ENCODE measurements around the gene TPK1.
A peak's percentile ranks its signal among the peaks of the same experiment; 100 is the strongest.

Gene TPK1

GRCh38 chr7:144414815-144415214 is 421.0 kb downstream of the TPK1 start:
- no peak for TF ChIP-seq CTCF (IDR thresholded peaks at IDR 0.05; ENCODE audit: low read depth, low read length)
- peak in 1 of 2 donors; percentile 10 for DNase-seq (ENCODE audit: low read depth in 2 of 2)
- no peak overlapping the region for H3K4me3 ChIP-seq (replicated peaks in 1 of 2; ENCODE audit: low read depth in 2 of 2, low read length in 2 of 2)

- no peak for DNase-seq (ENCODE audit: low read depth in 2 of 2)
- no peak overlapping the region for H3K4me3 ChIP-seq (replicated peaks in 1 of 2; ENCODE audit: low read depth in 2 of 2, low read length in 2 of 2)
- no peak for TF ChIP-seq CTCF (IDR thresholded peaks at IDR 0.05; ENCODE audit: low read depth, low read length)
Observed at GRCh38 chr7:144410441-144410840, 425.4 kb downstream of the TPK1 start.

- H3K4me3 ChIP-seq (replicated peaks in 1 of 2; ENCODE audit: low read depth in 2 of 2, low read length in 2 of 2): no peak overlapping the region
- no peak for DNase-seq (ENCODE audit: low read depth in 2 of 2)
- no peak for TF ChIP-seq CTCF (IDR thresholded peaks at IDR 0.05; ENCODE audit: low read depth, low read length)
Observed at GRCh38 chr7:144408121-144408520, 427.7 kb downstream of the TPK1 start.

GRCh38 chr7:144407266-144407931 is 428.5 kb downstream of the TPK1 start:
- no peak for DNase-seq (ENCODE audit: low read depth in 2 of 2)
- TF ChIP-seq CTCF (IDR thresholded peaks at IDR 0.05; ENCODE audit: low read depth, low read length): no peak
- no peak overlapping the region for H3K4me3 ChIP-seq (replicated peaks in 1 of 2; ENCODE audit: low read depth in 2 of 2, low read length in 2 of 2)

- DNase-seq (ENCODE audit: low read depth in 2 of 2): no peak
- no peak overlapping the region for H3K4me3 ChIP-seq (replicated peaks in 1 of 2; ENCODE audit: low read depth in 2 of 2, low read length in 2 of 2)
- TF ChIP-seq CTCF (IDR thresholded peaks at IDR 0.05; ENCODE audit: low read depth, low read length): no peak
Observed at GRCh38 chr7:144404946-144405345, 430.9 kb downstream of the TPK1 start.

- no peak for TF ChIP-seq CTCF (IDR thresholded peaks at IDR 0.05; ENCODE audit: low read depth, low read length)
- no peak for DNase-seq (ENCODE audit: low read depth in 2 of 2)
- H3K4me3 ChIP-seq (replicated peaks in 1 of 2; ENCODE audit: low read depth in 2 of 2, low read length in 2 of 2): no peak within 1 kb of the TSS
Observed at GRCh38 chr7:144403649-144404061, 432.2 kb downstream of the TPK1 start, which contains the start of gene NOBOX. NOBOX (minus strand) TSS chr7:144403693.

- H3K4me3 ChIP-seq (replicated peaks in 1 of 2; ENCODE audit: low read depth in 2 of 2, low read length in 2 of 2): no peak overlapping the region
- TF ChIP-seq CTCF (IDR thresholded peaks at IDR 0.05; ENCODE audit: low read depth, low read length): no peak
- no peak for DNase-seq (ENCODE audit: low read depth in 2 of 2)
Observed at GRCh38 chr7:144403102-144403501, 432.8 kb downstream of the TPK1 start.

Measured in cardiac fibroblast (primary cell).